A549 (cell line): ENCODE results near the gene HP1BP3. TPM values are rescaled to one million over a fixed set of nuclear protein-coding genes. Genes with fewer than 3 reads are reported as not detected.

Source experiments
- ATAC-seq, 2 experiments: fragments of 200-7000 bp in 1 of 2; fragments of >200 bp in 1 of 2; cut with Nextera tagmentation in 1 of 2; cut with Tn5 transposase in 1 of 2; 3 replicates each; pipeline versions ENCODE4 v1.8.0 to v1.9.1; 2018 to 2020; ENCODE audit warnings: mild to moderate bottlenecking in 1 of 2, moderate library complexity in 1 of 2
- CTCF ChIA-PET: fragments of 300-600 bp; sonication (Branson Sonifier 250); formaldehyde crosslinking; extraction: SDS; loops from one replicate; lab custom pipeline; 2021; ENCODE audit warnings: antibody characterized with exemption, inconsistent platforms; lab: Yijun Ruan, JAX
- POLR2A ChIA-PET: fragments of 350-600 bp; formaldehyde crosslinking; extraction: SDS; loops from one replicate; lab custom pipeline; 2021; ENCODE audit warnings: antibody characterized with exemption, inconsistent platforms; lab: Yijun Ruan, JAX
- DNase-seq, 2 experiments: peaks; one replicate each; pipeline versions ENCODE4 v3.0.0 to v3.0.0-alpha.2; 2011 to 2016; ENCODE audit warnings: low read depth in 1 of 2, low spot score in 1 of 2
- FAIRE-seq: peaks from 2 replicates; lab custom pipeline; 2011; peaks lifted over from hg19 to GRCh38; lab: Jason Lieb, UNC
- H3K27ac ChIP-seq, 2 experiments: fragments of >200 bp; sonication (Bioruptor Twin); formaldehyde crosslinking; 3 replicates each; pipeline ENCODE4 v1.5.1; 2016 to 2017
- H3K4me1 ChIP-seq: fragments of >200 bp; sonication (Bioruptor Twin); formaldehyde crosslinking; 3 replicates; pipeline ENCODE4 v1.6.1; 2016
- H3K4me2 ChIP-seq: fragments of >200 bp; sonication (Bioruptor Twin); formaldehyde crosslinking; 3 replicates; pipeline ENCODE4 v1.6.1; 2016
- H3K4me3 ChIP-seq: fragments of >200 bp; sonication (Bioruptor Twin); formaldehyde crosslinking; 3 replicates; pipeline ENCODE4 v1.5.1; 2016
- H3K9me3 ChIP-seq: fragments of >200 bp; sonication (Bioruptor Twin); formaldehyde crosslinking; 3 replicates; pipeline ENCODE4 v1.6.1; 2016
- CBX8 ChIP-seq: fragments of 200-600 bp; sonication (generic); IDR thresholded peaks from 2 replicates; pipeline ENCODE4 v1.6.1; 2016
- CHD4 ChIP-seq: fragments of 200-600 bp; sonication (generic); IDR thresholded peaks from 2 replicates; pipeline ENCODE4 v1.6.1; 2016; ENCODE audit warnings: antibody characterized with exemption, mild to moderate bottlenecking, borderline replicate concordance
- CTCF ChIP-seq: fragments of >200 bp; sonication (Bioruptor Twin); formaldehyde crosslinking; IDR thresholded peaks from 3 replicates; pipeline ENCODE4 v1.5.1; 2016
- EHF ChIP-seq: fragments of 250-450 bp; sonication (Bioruptor Pico); IDR thresholded peaks from 2 replicates; pipeline ENCODE4 v1.5.0; 2020; ENCODE audit warnings: mild to moderate bottlenecking
- EHMT2 ChIP-seq: fragments of 200-600 bp; sonication (generic); IDR thresholded peaks from 2 replicates; pipeline ENCODE4 v1.6.1; 2016; ENCODE audit warnings: antibody characterized with exemption, low read depth, mild to moderate bottlenecking, moderate library complexity
- EP300 ChIP-seq, 2 experiments: fragments of >200 bp; sonication (Bioruptor Twin); formaldehyde crosslinking; IDR thresholded peaks; 2 replicates in 1 of 2; 3 replicates in 1 of 2; pipeline ENCODE4 v1.6.1; 2016 to 2017
- FOSL2 ChIP-seq, 2 experiments: fragments of 450-650 bp in 1 of 2; fragments of >200 bp in 1 of 2; sonication (Bioruptor Twin) in 1 of 2; formaldehyde crosslinking; IDR thresholded peaks; 2 replicates each; pipeline versions ENCODE4 v1.5.0 to v1.6.1; 2016 to 2020; ENCODE audit warnings: mild to moderate bottlenecking in 1 of 2, moderate library complexity in 1 of 2
- HDAC2 ChIP-seq: fragments of 200-600 bp; sonication (generic); IDR thresholded peaks from 2 replicates; pipeline ENCODE4 v1.6.1; 2016
- HES2 ChIP-seq: fragments of >200 bp; sonication (Bioruptor Twin); formaldehyde crosslinking; IDR thresholded peaks from 2 replicates; pipeline ENCODE4 v1.6.1; 2016
- HEYL ChIP-seq: fragments of 250-450 bp; sonication (Bioruptor Pico); IDR thresholded peaks from 2 replicates; pipeline ENCODE4 v1.8.0; 2021; ENCODE audit warnings: mild to moderate bottlenecking, moderate library complexity
- HOXB13 ChIP-seq: fragments of 250-450 bp; sonication (Bioruptor Pico); IDR thresholded peaks from 2 replicates; pipeline ENCODE4 v1.5.0; 2020; ENCODE audit warnings: low read depth, mild to moderate bottlenecking, moderate library complexity
- JUNB ChIP-seq: fragments of >200 bp; sonication (Bioruptor Twin); formaldehyde crosslinking; IDR thresholded peaks from 2 replicates; pipeline ENCODE4 v1.6.1; 2016
- KDM5A ChIP-seq: fragments of 200-600 bp; sonication (generic); IDR thresholded peaks from 2 replicates; pipeline ENCODE4 v1.6.1; 2016; ENCODE audit warnings: antibody characterized with exemption, mild to moderate bottlenecking
- MAX ChIP-seq: IDR thresholded peaks from 2 replicates; pipeline ENCODE4 v1.6.1; 2012
- NFE2L2 ChIP-seq: fragments of 150-350 bp; conservative IDR thresholded peaks from 2 replicates; pipeline ENCODE4 v1.6.1; 2014; ENCODE audit warnings: low read length
- RAD21 ChIP-seq, 2 experiments: fragments of >200 bp in 1 of 2; sonication (Bioruptor Twin) in 1 of 2; formaldehyde crosslinking in 1 of 2; IDR thresholded peaks in 1 of 2; conservative IDR thresholded peaks in 1 of 2; 2 replicates in 1 of 2; 3 replicates in 1 of 2; pipeline ENCODE4 v1.6.1; 2012 to 2018; ENCODE audit warnings: inconsistent platforms in 1 of 2
- RCOR1 ChIP-seq: fragments of 150-350 bp; IDR thresholded peaks from 2 replicates; pipeline ENCODE4 v1.6.1; 2014; ENCODE audit warnings: antibody characterized with exemption, low read length, low read depth
- RFX5 ChIP-seq: fragments of 450-650 bp; IDR thresholded peaks from 2 replicates; pipeline ENCODE4 v1.7.1; 2014; ENCODE audit warnings: antibody characterized with exemption, mild to moderate bottlenecking, moderate library complexity
- RNF2 ChIP-seq: fragments of 200-600 bp; sonication (generic); IDR thresholded peaks from 2 replicates; pipeline ENCODE4 v1.6.1; 2016; ENCODE audit warnings: low read depth, mild to moderate bottlenecking, antibody characterized with exemption, moderate library complexity, borderline replicate concordance
- USF2 ChIP-seq: fragments of 450-650 bp; IDR thresholded peaks from 2 replicates; pipeline ENCODE4 v1.6.1; 2014; ENCODE audit warnings: antibody characterized with exemption
- ZFP36 ChIP-seq: fragments of 450-650 bp; IDR thresholded peaks from 2 replicates; pipeline ENCODE4 v1.6.1; 2014; ENCODE audit warnings: borderline replicate concordance; ENCODE audit not compliant: partially characterized antibody
- ZNF302 ChIP-seq: fragments of 250-450 bp; sonication (Bioruptor Pico); IDR thresholded peaks from 2 replicates; pipeline ENCODE4 v1.9.0; 2021; ENCODE audit warnings: inconsistent platforms, mild to moderate bottlenecking, moderate library complexity
- ZSCAN20 ChIP-seq: fragments of 250-450 bp; sonication (Bioruptor Pico); IDR thresholded peaks from 2 replicates; pipeline ENCODE4 v1.8.0; 2022; ENCODE audit warnings: mild to moderate bottlenecking, moderate library complexity
- WGBS: methylation state at CpG from one replicate; pipeline ENCODE4 v1.1.6; 2017; ENCODE audit errors: missing lambda C conversion rate; 5-methylcytosine and 5-hydroxymethylcytosine counted together
- polyA plus RNA-seq, 4 experiments: library from polyadenylated mRNA; depleted of rRNA in 3 of 4; stranded (reverse); fragments of >200 nt; fragmentation: RNase III in 1 of 4; extraction: RNeasy Plus Mini Kit Qiagen cat#74134 plus additional on column Dnase treatment in 1 of 4; gene quantifications; 2 replicates in 3 of 4; 3 replicates in 1 of 4; pipeline ENCODE4 v1.2.3, GENCODE V29; 2011 to 2017
- TF ChIP-seq, protein P1 (sequence below): fragments of 250-450 bp; sonication (Bioruptor Pico); IDR thresholded peaks from 2 replicates; pipeline ENCODE4 v1.5.0; 2020; ENCODE audit warnings: low read depth, mild to moderate bottlenecking, moderate library complexity

Gene HP1BP3
- polyA plus RNA-seq, 2 of the 4 experiments (the other 2 are of a cell fraction) = 159 to 214 TPM

DNA sequence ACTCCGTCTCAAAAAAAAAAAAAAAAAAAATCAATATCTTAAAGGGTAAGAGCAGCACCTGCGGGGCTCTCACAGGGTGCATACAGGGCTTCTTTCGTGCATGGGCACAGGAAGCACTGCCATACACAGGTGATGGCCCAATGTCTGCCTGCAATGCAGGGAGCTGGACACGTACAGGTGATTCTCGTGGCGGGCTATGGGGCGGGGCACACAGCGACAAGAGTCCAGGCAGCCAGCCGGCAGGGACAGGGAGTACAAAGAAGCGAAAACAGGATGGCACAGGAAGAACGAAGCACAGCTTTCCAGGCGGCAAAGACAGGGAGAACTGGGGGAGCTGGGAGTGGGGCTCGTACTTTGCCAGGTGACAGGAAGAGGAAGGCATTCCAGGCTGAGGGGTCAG lies 70.9 kb downstream of the HP1BP3 start:
- no peak for FAIRE-seq
- CTCF ChIA-PET = interaction anchor here (1.7 kb wide), 1 partner anchor 20 kb away, joined by 5 read pairs; no protein-coding TSS in a partner anchor
- no peak overlapping the region for H3K4me3 ChIP-seq
- no peak for TF ChIP-seq ZSCAN20 (CRISPR knock-in tag)
- TF ChIP-seq EP300 (IDR thresholded peaks at IDR 0.05) = no peak
- no peak for TF ChIP-seq HEYL
- no peak for TF ChIP-seq RFX5
- no peak for TF ChIP-seq CHD4
- no peak for TF ChIP-seq JUNB
- TF ChIP-seq KDM5A = no peak
- TF ChIP-seq MAX = no peak
- no peak for TF ChIP-seq HDAC2
- DNase-seq = no peak
- WGBS = 96% methylated on average over 13 of the region's 13 CpGs
- H3K4me2 ChIP-seq = no peak overlapping the region
- H3K9me3 ChIP-seq = no peaks in the 10 kb centered on the region
- POLR2A ChIA-PET = no interaction called here
- no peak for ATAC-seq
- no peak overlapping the region for H3K27ac ChIP-seq
- H3K4me1 ChIP-seq = no peaks in the 10 kb centered on the region

DNA sequence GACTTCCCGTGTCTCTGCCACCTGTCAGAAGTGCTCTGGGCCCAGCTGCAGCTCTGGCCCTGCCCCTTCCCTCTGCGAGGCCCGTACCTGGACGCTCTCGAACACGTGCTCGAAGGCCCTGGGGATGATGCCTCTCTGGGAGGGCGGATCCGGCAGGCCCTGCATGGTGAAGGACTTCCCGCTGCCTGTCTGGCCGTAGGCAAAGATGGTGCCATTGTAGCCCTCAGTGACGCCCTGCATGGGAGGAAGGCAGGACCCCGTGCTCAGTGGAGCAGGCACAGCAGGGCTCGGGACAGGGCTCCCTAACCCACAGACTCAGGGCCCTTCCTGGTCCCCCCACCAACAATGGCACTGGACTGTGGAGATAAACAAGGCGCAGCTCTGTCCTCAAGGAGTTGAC lies 71.7 kb downstream of the HP1BP3 start:
- POLR2A ChIA-PET = no interaction called here
- ATAC-seq (no peak), DNase-seq (no peak), FAIRE-seq (no peak)
- 96% methylated on average over 2 of the region's 15 CpGs for WGBS
- Histone ChIP-seq H3K4me3 (no peak overlapping the region), H3K27ac (no peak overlapping the region), H3K4me1 (no peaks in the 10 kb centered on the region), H3K4me2 (no peak overlapping the region)
- CTCF ChIA-PET = interaction anchor here (2.6 kb wide), 1 partner anchor 19 kb away, joined by 14 read pairs; no protein-coding TSS in a partner anchor
- TF ChIP-seq CBX8 (no peak), ZNF302 (CRISPR knock-in tag) (no peak), NFE2L2 (no peak), FOSL2 (IDR thresholded peaks at IDR 0.05) (no peak), FOSL2 (CRISPR knock-in tag; IDR thresholded peaks at IDR 0.05) (no peak), USF2 (no peak), EHMT2 (no peak), HDAC2 (no peak), RNF2 (no peak), RAD21 (conservative IDR thresholded peaks at IDR 0.05 in 1 of 2, IDR thresholded peaks at IDR 0.05 in 1 of 2) (no peak), RCOR1 (no peak), ZFP36 (no peak), EHF (no peak), CTCF (no peak), HOXB13 (CRISPR knock-in tag) (no peak), HES2 (no peak)
- TF ChIP-seq, protein P1, sequence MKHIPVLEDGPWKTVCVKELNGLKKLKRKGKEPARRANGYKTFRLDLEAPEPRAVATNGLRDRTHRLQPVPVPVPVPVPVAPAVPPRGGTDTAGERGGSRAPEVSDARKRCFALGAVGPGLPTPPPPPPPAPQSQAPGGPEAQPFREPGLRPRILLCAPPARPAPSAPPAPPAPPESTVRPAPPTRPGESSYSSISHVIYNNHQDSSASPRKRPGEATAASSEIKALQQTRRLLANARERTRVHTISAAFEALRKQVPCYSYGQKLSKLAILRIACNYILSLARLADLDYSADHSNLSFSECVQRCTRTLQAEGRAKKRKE (CRISPR knock-in tag) = no peak
- TF ChIP-seq, all 56 proteins: peak for 0
- H3K9me3 ChIP-seq = no peaks in the 10 kb centered on the region
